ENCODE results near the gene SRRM3.
A peak's percentile ranks its signal among the peaks of the same experiment; 100 is the strongest.
"Not testable (repeated sequence)": the region's sequence is repeated elsewhere in the genome, so short reads cannot be mapped to it uniquely, and the experiment has no call there.

Gene SRRM3

GRCh38 chr7:76267107-76267893 lies 65.6 kb downstream of the SRRM3 start:
- no peak for DNase-seq

DNA sequence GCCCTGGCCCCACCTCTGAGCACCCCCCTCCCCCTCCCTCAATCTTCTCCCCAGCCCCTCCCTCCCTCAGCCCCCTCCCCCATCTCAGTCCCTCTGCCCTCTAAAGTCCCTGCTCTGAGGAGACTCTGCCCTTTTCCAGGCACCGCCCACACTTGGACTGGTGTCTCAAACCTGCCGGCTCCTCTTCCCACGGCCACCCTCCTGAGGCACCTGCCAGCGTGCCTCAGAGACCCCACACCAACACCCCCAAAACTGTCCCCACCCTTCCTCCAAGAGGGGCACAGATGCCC lies 66.1 kb downstream of the SRRM3 start:
- no peak for DNase-seq

DNA sequence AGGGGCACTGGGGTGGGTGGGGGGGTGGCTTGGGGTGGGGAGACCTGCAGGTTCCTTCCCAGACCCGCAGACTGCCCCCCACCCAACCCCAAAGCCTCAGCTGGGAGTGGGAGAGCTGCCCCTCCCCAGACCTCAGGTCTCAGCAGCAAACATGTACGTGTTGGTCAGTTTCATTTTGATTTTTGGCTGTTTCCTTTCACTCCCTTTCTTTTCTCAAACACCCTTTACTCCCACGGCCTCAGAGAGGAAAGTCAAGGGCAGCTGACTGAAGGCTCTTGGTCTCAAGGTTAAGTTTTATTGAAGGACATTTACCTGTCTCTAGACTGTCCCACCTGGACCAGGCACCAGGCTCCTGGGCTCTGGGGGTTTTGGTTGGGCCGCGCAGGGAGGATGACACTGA lies 66.7 kb downstream of the SRRM3 start:
- no peak for DNase-seq

DNA sequence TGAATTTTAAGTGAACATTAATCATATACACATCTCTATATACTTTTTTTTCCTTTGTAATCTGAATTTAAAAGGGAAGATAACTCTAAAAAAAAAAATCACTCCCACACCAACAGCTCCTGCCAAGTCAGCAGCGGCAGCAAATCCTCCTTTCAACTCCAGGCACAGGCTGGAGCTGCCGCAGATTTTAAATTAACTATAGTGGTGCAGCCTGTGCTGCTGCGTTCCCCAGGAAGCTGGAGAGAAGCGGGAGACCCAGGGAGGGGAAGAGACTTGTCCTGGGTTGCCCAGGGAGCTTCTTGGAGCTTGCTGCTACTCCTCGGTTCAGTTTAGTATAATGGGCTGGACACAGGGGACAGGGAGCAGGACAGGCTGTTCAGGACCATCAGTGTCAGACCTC lies 68.2 kb downstream of the SRRM3 start:
- DNase-seq, result no peak

- DNase-seq, result not testable (repeated sequence)
Measured at GRCh38 chr7:76271384-76271783, 69.7 kb downstream of the SRRM3 start.

DNA sequence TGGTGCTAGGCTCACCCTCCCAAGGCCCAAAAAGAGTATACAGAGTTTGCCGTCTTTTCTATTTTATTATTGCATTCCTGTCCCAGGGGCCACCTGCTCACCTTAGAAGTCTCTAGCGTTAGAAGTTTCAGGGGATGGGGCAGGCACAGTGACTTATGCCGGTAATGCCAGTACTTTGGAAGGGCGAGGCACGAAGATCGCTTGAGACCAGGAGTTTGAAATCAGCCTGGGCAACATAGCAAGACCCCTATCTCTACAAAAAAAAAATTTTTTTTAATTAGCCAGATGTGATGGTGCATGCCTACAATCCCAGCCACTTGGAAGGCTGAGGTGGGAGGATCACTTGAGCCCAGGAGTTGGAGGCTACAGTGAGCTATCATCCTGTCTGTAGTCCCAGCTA lies 70.4 kb downstream of the SRRM3 start:
- DNase-seq, result no peak

- DNase-seq, result no peak
Measured at GRCh38 chr7:76272851-76273497, 71.3 kb downstream of the SRRM3 start.

DNA sequence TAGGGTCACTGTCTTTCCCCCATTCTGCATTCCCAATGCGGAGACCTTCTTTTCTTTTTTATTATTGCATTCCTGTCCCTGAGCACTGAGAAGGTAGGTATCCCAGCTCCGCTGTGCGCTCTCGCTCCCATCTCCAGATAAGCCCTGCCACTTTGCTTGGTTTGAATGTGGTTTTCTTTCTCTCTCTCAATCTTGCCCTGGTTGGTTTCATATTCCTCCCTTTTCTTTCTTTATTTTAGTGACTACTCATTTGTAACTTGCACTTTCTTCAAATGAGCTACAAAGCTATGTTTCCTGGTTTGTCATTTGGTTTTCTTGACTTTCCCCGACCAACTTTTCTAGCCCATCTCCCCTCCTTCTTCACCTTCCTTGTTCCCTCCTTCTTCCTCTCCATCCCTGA lies 71.8 kb downstream of the SRRM3 start:
- no peak for DNase-seq

- DNase-seq, result no peak
Measured at GRCh38 chr7:76278540-76278939, 76.8 kb downstream of the SRRM3 start.

GRCh38 chr7:76280408-76280807 lies 78.7 kb downstream of the SRRM3 start:
- no peak for DNase-seq

DNA sequence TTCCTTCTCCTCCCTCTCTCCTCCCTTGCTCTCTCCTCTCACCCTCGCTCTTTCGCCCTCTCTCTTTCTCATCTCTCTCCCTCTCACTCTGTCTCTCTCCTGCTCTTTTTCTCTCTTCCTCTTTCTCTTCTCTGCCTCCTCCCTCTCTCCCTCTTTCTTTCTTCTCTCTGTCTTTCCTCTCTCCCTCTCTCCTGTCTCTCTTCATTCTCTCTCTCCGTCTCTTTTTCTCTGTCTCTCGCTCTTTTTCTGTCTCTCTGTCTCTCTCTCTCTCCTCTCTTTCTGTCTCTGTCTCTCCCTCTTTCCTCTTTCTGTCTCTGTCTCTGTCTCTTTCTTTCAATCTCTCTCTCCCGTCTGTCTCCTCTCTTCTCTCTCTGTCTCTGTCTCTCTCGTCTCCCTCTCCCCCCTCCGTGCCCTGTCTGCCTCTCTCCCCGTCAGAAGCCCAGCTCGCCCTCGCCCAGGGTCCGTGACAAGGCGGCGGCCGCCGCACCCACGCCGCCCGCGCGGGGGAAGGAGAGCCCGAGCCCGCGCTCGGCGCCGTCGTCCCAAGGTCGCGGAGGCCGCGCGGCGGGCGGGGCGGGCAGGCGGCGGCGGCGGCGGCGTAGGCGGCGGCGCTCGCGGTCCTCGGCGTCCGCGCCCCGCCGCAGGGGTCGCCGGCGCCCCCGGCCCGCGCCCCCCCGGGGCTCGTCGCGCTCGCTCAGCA lies 79.5 kb downstream of the SRRM3 start:
- DNase-seq, result no peak

DNA sequence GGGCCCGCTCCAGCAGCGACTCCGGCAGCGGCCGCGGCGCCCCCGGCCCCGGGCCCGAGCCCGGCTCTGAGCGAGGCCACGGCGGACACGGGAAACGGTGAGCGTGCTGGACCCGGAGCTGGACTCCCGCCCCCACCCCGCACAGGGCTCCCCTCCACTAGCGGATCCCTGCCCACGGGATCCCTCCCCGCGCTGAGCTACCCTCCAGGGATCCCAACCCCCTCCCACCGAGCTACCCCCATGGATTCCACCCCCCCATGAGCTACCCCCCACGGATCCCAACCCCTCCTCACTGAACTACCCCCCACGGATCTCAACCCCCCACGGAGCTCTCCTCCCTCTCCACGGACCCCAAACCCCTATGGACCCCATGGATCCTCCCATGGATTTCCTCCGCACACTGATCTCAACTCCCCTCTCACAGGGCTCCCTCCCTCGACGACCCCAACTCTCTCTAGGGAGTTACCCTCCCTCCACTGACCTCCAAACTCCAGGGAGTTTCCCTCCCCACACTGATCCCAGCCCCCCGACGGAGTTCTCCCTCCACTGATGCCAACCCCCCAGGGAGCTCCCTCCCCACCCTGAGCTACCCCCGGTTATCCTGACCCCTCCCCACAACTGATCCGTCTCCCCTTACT lies 80.1 kb downstream of the SRRM3 start:
- DNase-seq, result no peak

DNA sequence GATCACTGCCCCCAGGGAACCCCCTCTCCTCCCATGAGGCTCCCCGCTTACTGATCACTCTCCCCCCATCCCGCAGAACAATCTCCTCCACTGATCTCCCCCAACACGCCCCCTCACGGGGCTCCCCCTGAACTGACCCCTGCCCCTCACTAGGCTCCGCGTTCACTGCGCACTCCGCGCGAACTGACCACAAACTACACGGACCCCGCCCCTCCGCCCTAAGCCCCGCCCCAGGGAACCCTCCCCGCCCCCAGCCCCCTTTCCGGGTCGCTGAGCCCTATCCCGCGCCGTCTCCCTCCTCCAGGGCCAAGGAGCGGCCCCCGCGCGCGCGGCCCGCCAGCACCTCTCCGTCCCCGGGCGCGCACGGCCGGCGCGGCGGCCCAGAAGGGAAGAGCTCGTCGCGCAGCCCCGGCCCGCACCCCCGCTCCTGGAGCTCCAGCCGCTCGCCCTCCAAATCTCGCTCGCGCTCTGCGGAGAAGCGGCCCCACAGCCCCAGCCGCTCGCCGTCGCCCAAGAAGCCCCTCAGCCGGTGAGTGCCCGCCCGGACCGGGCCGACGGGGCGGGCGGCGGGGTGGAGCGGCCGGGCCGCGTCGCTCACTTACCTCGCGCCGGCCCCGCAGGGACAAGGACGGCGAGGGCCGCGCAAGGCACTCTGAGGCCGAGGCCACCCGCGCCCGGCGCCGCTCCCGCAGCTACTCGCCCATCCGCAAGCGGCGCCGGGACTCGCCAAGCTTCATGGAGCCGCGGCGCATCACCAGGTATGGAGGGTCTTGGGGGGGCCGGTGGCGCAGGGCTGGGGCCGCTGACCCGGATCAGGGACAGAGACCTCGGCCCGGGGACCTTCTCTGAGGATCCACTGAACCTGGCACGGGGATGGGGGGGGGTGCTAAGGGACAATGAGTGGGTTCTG lies 80.9 kb downstream of the SRRM3 start:
- peak; percentile 9 for DNase-seq

DNA sequence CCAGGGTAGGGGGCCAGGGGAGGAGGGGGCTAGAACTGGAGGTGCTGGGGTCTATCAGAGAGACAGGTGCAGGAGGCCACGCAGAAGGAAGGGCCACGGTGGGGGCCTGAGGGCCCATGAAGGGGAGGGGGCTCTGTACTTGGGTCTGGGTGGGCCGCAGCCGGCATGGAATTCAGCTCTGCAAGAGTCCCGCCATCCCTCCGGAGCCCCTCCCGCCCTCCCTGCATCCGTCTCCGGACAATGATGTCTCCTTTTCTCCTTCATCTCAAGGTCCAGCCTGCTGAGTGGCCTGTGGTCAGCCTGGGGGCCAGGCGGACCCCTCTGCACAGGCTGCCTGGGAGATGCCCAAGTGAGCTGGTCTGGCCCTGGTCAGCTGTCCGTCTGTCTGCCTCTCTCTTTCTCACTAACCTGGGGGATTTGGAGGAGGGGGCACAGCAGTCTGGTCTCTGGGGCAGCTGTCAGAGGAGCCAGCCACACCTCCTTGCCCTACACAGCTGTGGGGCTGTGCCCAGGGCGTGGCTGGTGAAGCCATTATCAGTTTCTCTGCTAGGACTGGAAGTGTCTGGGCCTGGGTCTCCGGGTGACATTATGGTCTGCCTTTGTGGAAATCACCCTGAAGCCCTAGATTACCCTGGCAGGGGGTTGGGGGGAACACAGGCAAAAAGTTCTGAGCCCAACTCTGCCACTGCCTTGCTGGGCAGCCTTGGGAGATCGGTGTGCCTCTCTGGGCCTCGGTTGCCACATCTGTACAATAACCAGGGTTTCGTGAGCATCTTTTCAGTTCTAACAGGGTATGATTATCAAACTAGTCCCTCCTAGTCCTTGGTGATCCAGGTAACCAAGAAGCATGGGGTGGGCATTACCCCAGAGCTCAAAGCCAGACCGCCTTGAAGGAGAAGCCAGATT lies 81.8 kb downstream of the SRRM3 start:
- DNase-seq, result no peak

DNA sequence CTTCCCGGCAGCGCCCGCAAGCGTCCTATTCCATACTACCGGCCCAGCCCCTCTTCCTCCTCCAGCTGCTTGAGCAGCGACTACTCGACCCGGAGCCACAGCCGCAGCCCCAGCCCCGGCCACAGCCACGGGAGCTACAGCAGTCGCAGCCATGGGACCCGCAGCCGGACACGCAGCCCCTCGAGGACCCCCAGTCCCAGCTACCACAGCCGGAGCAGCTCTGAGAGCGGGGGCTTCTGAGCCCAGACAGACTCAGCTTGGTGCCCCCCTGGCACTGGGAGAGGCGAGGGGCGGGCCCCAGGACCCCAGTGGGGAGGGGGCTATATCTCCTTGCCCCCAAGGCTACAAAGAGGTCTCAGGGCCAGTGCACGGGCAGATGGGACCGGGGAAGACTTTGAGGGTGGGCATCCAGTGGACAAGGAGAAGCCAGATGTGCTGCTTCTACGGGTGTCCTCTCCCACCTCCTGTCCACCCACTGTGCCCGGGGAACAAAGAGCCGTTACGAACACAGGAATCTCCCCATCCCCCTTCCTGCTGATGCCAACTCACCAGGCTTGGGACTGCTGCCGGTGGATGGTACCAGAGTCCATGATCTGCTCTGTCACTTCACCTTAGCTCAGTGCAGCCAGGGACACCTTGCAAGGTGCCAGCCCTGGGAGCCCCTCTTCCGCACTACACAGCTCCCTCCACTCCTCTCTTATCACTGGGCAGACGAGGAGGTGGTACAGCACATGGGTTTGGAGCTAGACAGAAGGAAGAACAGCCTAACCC lies 84.1 kb downstream of the SRRM3 start:
- no peak for DNase-seq

DNA sequence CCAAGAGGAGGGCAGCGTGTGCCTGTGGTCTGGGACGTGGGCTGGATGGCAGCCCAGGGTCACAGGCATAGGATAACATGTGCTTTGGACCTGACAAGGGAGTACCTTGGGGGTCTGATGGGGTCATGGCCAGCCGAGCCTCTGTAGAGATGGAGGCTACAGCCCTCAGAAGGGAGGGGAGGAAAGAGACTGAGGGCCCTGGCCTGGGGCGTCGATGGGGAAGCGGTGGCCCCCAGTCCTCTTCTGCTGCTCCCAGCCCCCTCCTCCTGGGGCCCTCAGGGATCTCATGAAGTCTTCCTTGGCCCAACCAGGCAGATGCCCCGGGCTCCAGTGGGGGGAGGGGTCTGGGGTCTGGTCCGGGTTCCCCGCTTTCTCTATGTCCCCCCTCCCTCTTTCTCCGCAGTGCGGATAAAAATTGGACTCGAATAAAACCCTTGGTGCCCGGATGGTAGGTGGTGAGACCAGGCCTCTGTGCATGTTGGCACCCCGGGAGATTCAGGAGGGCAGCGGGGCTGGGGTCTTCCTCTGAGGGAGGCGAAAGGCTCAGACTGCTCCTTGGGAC lies 85.2 kb downstream of the SRRM3 start:
- no peak for DNase-seq

DNA sequence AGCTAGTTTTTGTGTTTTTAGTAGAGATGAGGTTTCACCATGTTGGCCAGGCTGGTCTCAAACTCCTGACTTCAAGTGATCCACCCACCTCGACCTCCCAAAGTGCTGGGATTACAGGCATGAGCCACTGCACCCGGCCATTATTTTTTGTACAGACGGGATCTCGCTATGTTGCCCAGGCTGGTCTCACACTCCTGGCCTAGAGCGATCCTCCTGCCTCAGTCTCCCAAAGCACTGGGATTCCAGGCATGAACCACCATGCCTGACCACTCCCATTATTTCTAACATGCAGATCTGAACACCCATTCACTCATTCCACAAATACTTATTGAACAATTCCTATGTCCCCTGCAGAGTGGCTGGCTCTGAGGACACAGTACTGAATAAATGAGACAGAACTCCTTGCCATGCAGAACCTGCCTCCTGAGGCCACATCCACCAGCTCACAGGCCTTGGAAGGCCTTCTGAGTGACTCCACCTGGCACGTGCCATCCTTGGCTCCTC lies 89.2 kb downstream of the SRRM3 start:
- DNase-seq, result not testable (repeated sequence)

DNA sequence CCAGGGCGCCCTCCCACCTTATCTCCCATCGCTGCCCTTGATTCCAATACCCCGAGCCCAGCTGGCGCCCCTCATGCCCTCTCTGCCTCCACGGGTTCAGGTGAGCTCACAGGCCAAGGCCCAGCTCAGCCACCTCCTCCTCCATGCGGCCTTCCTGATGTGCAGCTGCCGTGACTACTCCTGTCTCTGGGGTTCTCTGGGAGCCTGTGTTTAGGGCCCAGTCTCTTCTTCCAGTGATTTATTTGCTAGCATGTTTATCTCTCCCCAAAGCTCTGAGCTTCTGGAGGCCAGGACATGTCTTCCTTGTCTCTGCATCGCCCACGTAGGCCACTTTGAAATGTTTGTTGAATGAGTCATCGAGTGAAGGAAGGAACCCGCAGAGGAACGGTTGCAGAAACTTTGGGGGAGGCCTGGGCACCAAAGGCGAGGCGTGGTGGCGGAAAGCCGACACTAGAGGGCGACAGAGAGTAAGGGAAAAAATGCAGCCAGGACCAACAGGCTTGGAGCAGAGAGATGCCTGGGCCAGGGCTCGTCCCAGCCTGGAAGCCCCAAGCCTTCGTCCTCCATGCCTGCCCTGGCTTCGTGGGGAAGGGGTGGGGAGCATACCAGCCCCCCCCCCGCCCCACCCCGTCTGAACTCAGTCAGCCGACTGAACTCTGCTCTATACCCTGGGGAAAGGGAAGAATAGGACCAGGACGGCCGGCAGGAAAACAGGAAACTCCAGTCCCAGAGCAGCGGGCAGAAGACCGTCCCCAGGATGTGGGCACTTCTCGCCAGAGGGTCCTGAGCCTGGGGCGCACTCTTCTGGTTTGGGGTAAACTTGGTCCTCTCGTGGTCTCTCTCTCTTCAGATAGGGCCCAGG lies 89.9 kb downstream of the SRRM3 start:
- peak; percentile 78 for DNase-seq

DNA sequence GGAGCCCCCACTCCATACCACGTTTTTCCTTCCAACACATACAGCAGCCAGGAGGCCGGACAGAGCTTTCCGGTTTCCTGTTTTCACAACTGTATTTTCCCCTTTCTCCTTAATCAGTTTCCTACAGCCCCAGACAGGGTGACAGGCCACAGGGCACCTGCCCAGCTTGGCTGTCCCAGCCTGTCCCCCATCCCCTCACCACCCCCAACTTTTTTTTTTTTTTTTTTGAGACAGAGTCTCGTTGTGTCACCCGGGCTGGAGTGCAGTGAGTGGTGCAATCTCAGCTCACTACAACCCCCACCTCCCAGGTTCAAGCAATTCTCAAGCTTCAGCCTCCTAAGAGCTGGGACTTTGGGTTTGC lies 90.5 kb downstream of the SRRM3 start:
- DNase-seq, result no peak
